Measurements from ENCODE around the gene TMEM41A.
"Not testable (repeated sequence)": the region's sequence is repeated elsewhere in the genome, so short reads cannot be mapped to it uniquely, and the experiment has no call there.

The TMEM41A gene

GRCh38 chr3:185511711-185512110 is 12.9 kb upstream of the TMEM41A start:
- TF ChIP-seq GATA1 (IDR thresholded peaks at IDR 0.05; ENCODE audit: low read depth, low read length) (no peak), POLR2A (IDR thresholded peaks at IDR 0.05; ENCODE audit: low read length) (no peak)
- no peak for DNase-seq

- DNase-seq = no peak
- TF ChIP-seq POLR2A (IDR thresholded peaks at IDR 0.05; ENCODE audit: low read length) (no peak), GATA1 (IDR thresholded peaks at IDR 0.05; ENCODE audit: low read depth, low read length) (no peak)
Measured at GRCh38 chr3:185508335-185508991, 9.6 kb upstream of the TMEM41A start.

GRCh38 chr3:185507883-185508282 is 9.0 kb upstream of the TMEM41A start:
- TF ChIP-seq POLR2A (IDR thresholded peaks at IDR 0.05; ENCODE audit: low read length) = no peak
- no peak for TF ChIP-seq GATA1 (IDR thresholded peaks at IDR 0.05; ENCODE audit: low read depth, low read length)

GRCh38 chr3:185504636-185505035 is 5.8 kb upstream of the TMEM41A start:
- DNase-seq = no peak
- TF ChIP-seq GATA1 (IDR thresholded peaks at IDR 0.05; ENCODE audit: low read depth, low read length) (no peak), POLR2A (IDR thresholded peaks at IDR 0.05; ENCODE audit: low read length) (no peak)

More at GRCh38 chr3:185507883-185508282, 9.0 kb upstream of the TMEM41A start:
- DNase-seq = no peak

- no peak for TF ChIP-seq GATA1 (IDR thresholded peaks at IDR 0.05; ENCODE audit: low read depth, low read length)
- no peak for TF ChIP-seq POLR2A (IDR thresholded peaks at IDR 0.05; ENCODE audit: low read length)
- DNase-seq = no peak
Measured at GRCh38 chr3:185503521-185503920, 4.7 kb upstream of the TMEM41A start.

GRCh38 chr3:185502987-185503386 is 4.2 kb upstream of the TMEM41A start:
- no peak for DNase-seq

GRCh38 chr3:185490241-185490640 is 8.6 kb downstream of the TMEM41A start:
- DNase-seq = no peak
- TF ChIP-seq GATA1 (IDR thresholded peaks at IDR 0.05; ENCODE audit: low read depth, low read length) (no peak), POLR2A (IDR thresholded peaks at IDR 0.05; ENCODE audit: low read length) (no peak)

More at GRCh38 chr3:185502987-185503386, 4.2 kb upstream of the TMEM41A start:
- TF ChIP-seq POLR2A (IDR thresholded peaks at IDR 0.05; ENCODE audit: low read length) = no peak
- no peak for TF ChIP-seq GATA1 (IDR thresholded peaks at IDR 0.05; ENCODE audit: low read depth, low read length)

- DNase-seq = no peak
- no peak for TF ChIP-seq GATA1 (IDR thresholded peaks at IDR 0.05; ENCODE audit: low read depth, low read length)
- TF ChIP-seq POLR2A (IDR thresholded peaks at IDR 0.05; ENCODE audit: low read length) = no peak
Measured at GRCh38 chr3:185489462-185489861, 9.4 kb downstream of the TMEM41A start.

GRCh38 chr3:185488465-185488864 is 10.4 kb downstream of the TMEM41A start:
- TF ChIP-seq POLR2A (IDR thresholded peaks at IDR 0.05; ENCODE audit: low read length) = no peak
- DNase-seq = no peak

- no peak for DNase-seq
- TF ChIP-seq POLR2A (IDR thresholded peaks at IDR 0.05; ENCODE audit: low read length) = no peak
- TF ChIP-seq GATA1 (IDR thresholded peaks at IDR 0.05; ENCODE audit: low read depth, low read length) = no peak
Measured at GRCh38 chr3:185486394-185486793, 12.4 kb downstream of the TMEM41A start.

GRCh38 chr3:185484296-185484695 is 14.5 kb downstream of the TMEM41A start:
- DNase-seq = no peak
- TF ChIP-seq GATA1 (IDR thresholded peaks at IDR 0.05; ENCODE audit: low read depth, low read length) (no peak), POLR2A (IDR thresholded peaks at IDR 0.05; ENCODE audit: low read length) (no peak)

- no peak for DNase-seq
Measured at GRCh38 chr3:185479373-185479945, 19.4 kb downstream of the TMEM41A start.

GRCh38 chr3:185477316-185477715 is 21.5 kb downstream of the TMEM41A start:
- DNase-seq = no peak
- no peak for TF ChIP-seq POLR2A (IDR thresholded peaks at IDR 0.05; ENCODE audit: low read length)
- no peak for TF ChIP-seq GATA1 (IDR thresholded peaks at IDR 0.05; ENCODE audit: low read depth, low read length)

More at GRCh38 chr3:185479373-185479945, 19.4 kb downstream of the TMEM41A start:
- TF ChIP-seq GATA1 (IDR thresholded peaks at IDR 0.05; ENCODE audit: low read depth, low read length) = no peak
- TF ChIP-seq POLR2A (IDR thresholded peaks at IDR 0.05; ENCODE audit: low read length) = no peak

- not testable (repeated sequence) for DNase-seq
Measured at GRCh38 chr3:185474922-185475321, 23.9 kb downstream of the TMEM41A start.

- DNase-seq = no peak
- TF ChIP-seq POLR2A (IDR thresholded peaks at IDR 0.05; ENCODE audit: low read length) (no peak), GATA1 (IDR thresholded peaks at IDR 0.05; ENCODE audit: low read depth, low read length) (no peak)
Measured at GRCh38 chr3:185473290-185473815, 25.5 kb downstream of the TMEM41A start.
